KBM-7 (cell line): Measurements from ENCODE around the gene TTBK2.

ENCODE experiments used
- DNase-seq: peaks from one replicate; pipeline ENCODE4 v3.0.0-alpha.2; 2015
- in situ Hi-C: fragments of 300-500 bp; cut with MboI; formaldehyde crosslinking; loops from 2 replicates; pipeline ENCODE4 v1.14.3; 2020; ENCODE audit warnings: low sequenced_read_pairs, low pct_unique_long_range_greater_than_20kb, mixed read lengths

TTBK2 gene

DNA sequence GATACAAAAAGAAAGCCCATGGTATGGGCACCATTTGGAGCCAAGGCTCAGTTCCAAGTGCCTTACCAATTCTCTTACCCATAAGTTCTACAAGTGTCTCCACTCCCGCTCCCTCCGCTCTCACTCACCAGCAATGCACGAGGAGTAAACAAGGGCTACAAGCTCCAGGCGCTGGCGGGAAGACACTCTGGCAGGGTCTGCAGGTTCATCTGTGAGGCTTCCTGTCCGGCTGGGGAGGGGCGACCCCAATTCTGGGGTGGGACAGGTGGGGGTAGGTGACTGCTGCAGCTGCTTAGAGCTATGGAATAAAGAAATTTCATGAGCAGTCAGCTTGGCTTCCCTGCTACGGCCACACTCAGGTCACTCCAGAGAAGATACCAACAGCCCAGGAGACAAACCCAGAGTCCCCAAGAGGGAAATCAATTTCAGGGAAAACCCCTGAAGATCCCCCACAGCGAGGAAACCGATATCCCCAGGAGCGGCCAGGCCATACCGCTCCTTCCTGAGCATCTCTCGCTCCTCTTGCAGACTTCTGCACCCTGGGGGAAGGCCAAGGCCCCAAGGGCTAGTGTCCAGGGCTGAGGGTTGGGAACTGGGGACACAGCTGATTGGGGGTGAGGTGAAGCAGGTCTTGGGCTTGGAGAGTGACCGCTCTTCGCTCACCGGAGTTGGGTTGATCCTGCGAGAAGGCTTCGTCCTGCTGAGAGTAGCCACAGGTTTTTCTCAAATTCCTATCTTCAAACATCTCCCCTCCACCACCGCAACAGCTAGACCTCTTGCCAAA lies 185.0 kb downstream of the TTBK2 start:
- in situ Hi-C loops: loop anchor here (25.0 kb wide), 1 partner anchor 177 kb away; the partner anchor contains the start of gene TTBK2
- DNase-seq: no peak

GRCh38 chr15:42734076-42734672 lies 186.4 kb downstream of the TTBK2 start:
- in situ Hi-C loops: loop anchor here (25.0 kb wide), 1 partner anchor 178 kb away; the partner anchor contains the start of gene TTBK2
- no peak for DNase-seq

DNA sequence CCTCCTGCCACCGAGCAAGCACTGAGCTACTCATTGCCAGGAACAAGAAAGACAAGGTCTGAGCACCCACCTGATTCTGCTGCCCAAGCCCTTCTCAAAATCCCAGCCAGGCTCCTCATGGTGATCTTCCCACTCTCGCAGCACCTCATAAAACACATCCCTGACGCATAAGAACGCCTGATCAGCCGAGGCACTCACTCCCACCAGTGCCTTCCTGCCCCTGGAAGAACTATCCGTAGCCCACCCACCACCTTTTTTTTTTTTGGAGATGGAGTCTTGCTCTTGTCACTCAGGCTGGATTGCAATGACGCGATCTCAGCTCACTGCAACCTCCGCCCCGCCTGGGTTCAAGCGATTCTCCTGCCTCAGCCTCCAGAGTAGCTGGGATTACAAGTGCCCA lies 187.6 kb downstream of the TTBK2 start:
- in situ Hi-C loops: loop anchor here (25.0 kb wide), 1 partner anchor 179 kb away; the partner anchor contains the start of gene TTBK2
- no peak for DNase-seq

DNA sequence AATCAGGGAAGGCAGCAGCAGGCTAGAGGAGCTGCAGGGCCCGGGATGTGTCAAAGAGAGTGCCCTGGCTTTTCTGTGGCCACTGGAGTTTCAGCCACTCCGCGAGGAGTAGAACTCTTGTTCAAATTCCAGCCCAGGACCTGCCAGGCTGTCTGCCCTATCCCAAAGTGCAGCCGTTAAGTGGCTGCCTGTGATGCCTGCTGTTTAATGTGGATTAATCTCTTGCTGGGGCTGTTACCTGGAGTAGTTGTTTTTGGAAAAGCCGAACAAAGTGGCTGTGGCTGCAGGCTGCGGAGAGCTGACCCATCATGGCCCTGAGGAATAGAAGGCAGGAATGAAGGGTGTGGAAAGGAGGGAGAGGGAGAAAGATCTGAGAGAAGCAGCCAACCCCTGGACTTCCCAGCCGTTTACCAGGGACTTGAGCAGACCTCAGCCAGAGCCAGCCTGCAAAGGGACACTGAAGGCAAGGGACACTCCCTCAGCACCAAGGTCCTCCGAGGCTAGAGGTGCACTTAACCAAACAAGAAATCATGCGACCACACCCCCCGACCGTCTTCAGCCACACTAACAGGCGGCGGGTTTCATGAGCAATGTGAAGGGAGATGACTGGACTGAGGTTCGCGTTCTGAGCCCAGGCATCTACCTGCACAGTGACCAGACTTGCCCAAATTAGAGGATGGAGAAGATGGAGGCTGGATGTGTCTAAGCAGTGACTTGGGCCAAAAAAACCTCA lies 188.3 kb downstream of the TTBK2 start:
- in situ Hi-C loops: loop anchor here (25.0 kb wide), 1 partner anchor 180 kb away; the partner anchor contains the start of gene TTBK2
- no peak for DNase-seq

GRCh38 chr15:42731461-42731860 lies 189.1 kb downstream of the TTBK2 start:
- in situ Hi-C loops: loop anchor here (25.0 kb wide), 1 partner anchor 181 kb away; the partner anchor contains the start of gene TTBK2
- DNase-seq: no peak

DNA sequence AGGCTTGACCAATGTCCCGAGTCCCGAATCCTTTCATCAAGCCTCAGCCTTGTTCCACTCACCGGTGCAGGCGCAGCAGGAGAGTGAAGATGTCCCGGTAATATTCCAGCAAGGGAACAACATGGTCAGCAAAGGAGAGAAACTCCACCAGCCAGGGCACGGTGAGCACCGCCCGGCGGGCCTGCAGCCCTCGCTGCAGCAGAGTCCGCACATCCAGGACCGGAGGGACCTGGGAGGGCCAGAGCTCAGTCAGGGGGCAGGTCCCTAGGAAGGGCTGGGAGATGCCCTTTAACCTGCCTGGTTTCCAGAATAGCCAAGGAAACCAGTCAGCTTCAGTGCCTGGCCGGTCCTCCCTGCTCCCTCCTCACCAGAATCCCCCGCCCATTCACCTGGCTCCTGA lies 190.0 kb downstream of the TTBK2 start:
- in situ Hi-C loops: loop anchor here (25.0 kb wide), 1 partner anchor 182 kb away; the partner anchor contains the start of gene TTBK2
- no peak for DNase-seq

GRCh38 chr15:42730135-42730534 lies 190.4 kb downstream of the TTBK2 start:
- in situ Hi-C loops: loop anchor here (25.0 kb wide), 1 partner anchor 182 kb away; the partner anchor contains the start of gene TTBK2
- DNase-seq: peak; percentile 67

DNA sequence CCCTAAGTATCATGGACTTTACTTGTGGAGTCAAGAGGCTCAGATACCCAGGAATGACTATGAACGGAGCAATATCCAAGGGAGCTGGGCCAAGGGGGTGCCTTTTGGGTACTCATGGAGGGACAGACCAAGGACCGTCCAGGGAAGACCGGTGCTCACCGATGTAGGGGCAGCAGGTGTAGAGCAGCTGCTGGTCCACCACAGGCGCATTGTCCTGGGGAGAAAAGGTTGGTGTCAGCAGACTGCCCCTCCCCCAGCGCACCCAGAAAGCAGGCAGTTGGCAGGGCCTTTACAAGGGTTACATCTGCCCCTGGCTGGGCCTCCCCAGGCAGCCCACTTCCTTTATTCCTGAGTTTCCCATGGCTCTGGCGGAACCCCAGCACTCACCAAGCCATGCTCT lies 191.2 kb downstream of the TTBK2 start:
- no peak for DNase-seq
- in situ Hi-C loops: loop anchor here (25.0 kb wide), 1 partner anchor 183 kb away; the partner anchor contains the start of gene TTBK2

GRCh38 chr15:42728972-42729371 lies 191.6 kb downstream of the TTBK2 start:
- in situ Hi-C loops: loop anchor here (25.0 kb wide), 1 partner anchor 183 kb away; the partner anchor contains the start of gene TTBK2
- DNase-seq: no peak

- DNase-seq: no peak
- in situ Hi-C loops: loop anchor here (25.0 kb wide), 1 partner anchor 184 kb away; the partner anchor contains the start of gene TTBK2
These were observed 192.0 kb downstream of the TTBK2 start for GRCh38 chr15:42728560-42728959.

- DNase-seq: no peak
- in situ Hi-C loops: loop anchor here (25.0 kb wide), 1 partner anchor 184 kb away; the partner anchor contains the start of gene TTBK2
These were observed 192.7 kb downstream of the TTBK2 start for GRCh38 chr15:42727750-42728381.

DNA sequence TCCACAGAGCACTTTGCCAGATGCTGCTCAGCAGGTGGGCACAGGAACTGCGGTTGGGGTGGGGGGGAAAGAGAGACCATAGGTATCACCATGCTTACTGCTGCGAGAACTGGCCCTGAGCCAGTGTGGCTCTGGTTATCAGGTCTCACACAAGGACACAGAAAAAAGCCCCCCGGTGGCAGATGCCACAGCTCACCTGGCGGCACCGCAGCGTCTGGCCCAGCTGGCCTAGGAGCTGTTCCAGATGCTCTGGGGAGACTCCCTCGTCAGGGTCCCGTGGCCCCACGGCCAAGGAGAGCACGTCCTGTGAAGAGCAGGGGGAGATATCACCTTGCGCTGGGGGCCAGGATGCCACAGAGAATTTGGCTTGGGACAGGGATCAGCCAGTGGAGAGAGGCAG lies 194.5 kb downstream of the TTBK2 start:
- in situ Hi-C loops: loop anchor here (25.0 kb wide), 1 partner anchor 186 kb away; the partner anchor contains the start of gene TTBK2
- no peak for DNase-seq

DNA sequence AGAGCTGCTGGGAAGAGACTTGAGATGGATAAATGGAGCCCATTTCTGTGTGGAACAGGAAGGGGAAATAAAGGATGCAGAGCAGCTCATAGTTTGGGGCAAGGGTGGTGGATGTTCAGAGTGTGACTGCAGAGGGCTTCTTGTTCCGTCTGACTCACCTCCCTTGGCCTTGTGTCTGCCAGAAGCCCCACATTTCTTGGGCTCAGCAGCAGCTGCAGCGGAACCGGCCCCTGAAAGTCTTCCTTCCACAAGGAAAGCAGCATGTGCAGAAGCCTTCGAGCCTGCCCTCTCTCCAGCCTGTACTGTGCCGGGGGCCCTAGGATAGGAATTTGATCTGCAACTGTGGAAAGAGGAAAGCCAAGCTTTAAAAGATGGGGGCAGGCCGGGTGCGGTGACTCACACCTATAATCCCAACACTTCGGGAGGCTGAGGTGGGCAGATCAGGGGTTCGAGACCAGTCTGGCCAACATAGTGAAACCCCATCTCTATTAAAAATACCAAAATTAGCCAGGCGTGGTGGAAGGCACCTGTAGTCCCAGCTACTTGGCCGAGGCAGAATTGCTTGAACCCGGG lies 195.2 kb downstream of the TTBK2 start:
- DNase-seq: no peak
- in situ Hi-C loops: loop anchor here (25.0 kb wide), 1 partner anchor 187 kb away; the partner anchor contains the start of gene TTBK2

GRCh38 chr15:42724276-42724675 lies 196.3 kb downstream of the TTBK2 start:
- no peak for DNase-seq
- in situ Hi-C loops: no loop called here

DNA sequence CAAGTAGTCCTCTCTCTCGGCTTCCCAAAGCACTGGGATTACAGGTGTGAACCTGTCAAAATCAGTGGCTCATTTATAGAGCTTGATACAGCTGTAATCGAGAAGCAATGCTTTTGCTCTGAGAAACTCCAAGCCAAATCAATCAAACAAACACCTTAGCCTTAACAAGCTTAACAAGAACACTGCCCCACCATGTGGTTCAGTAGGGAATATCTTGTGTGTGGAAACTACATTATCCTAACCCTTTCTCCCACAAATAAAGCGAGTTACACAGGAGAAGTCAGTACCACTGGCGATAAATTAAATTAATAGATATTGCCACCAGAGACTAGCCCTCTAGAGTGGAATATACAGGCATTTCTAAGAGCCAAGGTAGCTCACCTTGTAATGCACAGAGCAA lies 197.5 kb downstream of the TTBK2 start:
- peak; percentile 14 for DNase-seq
- in situ Hi-C loops: no loop called here

DNA sequence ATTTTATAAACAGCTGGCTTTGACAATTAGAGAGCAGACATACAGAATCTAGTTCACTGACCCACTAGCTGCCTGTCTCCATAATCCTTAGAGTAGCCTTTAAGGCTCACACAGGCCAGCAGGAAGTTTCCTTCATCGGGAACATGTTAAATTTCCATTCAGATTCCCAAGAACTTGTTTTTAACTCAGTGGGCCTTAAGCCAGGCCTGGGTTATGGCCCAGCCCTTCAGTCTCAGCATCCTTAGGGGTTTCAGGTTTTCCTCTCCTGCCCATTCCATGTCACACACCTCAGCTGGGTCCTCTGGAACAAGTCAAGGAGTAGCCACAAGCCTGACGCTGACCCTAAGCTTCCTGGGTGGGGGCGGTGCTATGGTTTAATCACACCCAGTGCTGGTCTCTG lies 198.7 kb downstream of the TTBK2 start:
- no peak for DNase-seq
- in situ Hi-C loops: no loop called here

DNA sequence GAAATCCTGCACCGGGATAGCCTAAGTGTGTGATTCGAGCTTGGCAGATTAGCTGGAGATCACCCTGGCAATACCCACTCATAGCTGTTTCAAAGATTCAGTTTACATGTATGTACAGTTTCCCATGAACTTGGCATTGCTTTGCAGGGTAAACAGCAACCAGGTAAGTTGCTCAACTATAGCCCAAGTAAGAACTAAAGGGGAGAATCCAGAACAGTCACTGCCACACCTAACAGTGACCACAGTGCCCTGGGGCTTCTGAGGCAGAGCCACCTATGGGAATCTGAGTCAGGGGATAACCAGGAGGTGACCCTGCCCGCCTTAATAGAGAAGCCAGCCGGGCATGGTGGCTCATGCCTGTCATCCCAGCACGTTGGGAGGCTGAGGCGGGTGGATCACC lies 199.6 kb downstream of the TTBK2 start:
- in situ Hi-C loops: no loop called here
- no peak for DNase-seq

- in situ Hi-C loops: no loop called here
- no peak for DNase-seq
These were observed 200.5 kb downstream of the TTBK2 start for GRCh38 chr15:42720071-42720470.
